VCaP (cell line): ENCODE measurements around the gene TTYH3.
A peak's percentile ranks its signal among the peaks of the same experiment; 100 is the strongest.

Source experiments
- H3K27ac ChIP-seq: fragments of 450-650 bp; 2 replicates; pipeline ENCODE4 v1.5.1; 2017
- CTCF ChIP-seq: fragments of 450-650 bp; conservative IDR thresholded peaks from 2 replicates; pipeline ENCODE4 v1.5.1; 2017; ENCODE audit warnings: mild to moderate bottlenecking, moderate library complexity

TTYH3 gene

GRCh38 chr7:2639695-2640481 lies 8.1 kb downstream of the TTYH3 start:
- H3K27ac ChIP-seq = no peak overlapping the region
- TF ChIP-seq CTCF = no peak

- no peak for TF ChIP-seq CTCF
- H3K27ac ChIP-seq = no peak overlapping the region
Measured at GRCh38 chr7:2640482-2640830, 8.7 kb downstream of the TTYH3 start.

- no peak for TF ChIP-seq CTCF
- H3K27ac ChIP-seq = no peak overlapping the region
Measured at GRCh38 chr7:2640846-2641316, 9.1 kb downstream of the TTYH3 start.

- no peak overlapping the region for H3K27ac ChIP-seq
- no peak for TF ChIP-seq CTCF
Measured at GRCh38 chr7:2641406-2642393, 9.9 kb downstream of the TTYH3 start.

GRCh38 chr7:2643386-2644219 lies 11.8 kb downstream of the TTYH3 start:
- peak; percentile 46 for TF ChIP-seq CTCF
- no peak overlapping the region for H3K27ac ChIP-seq

- H3K27ac ChIP-seq = no peak overlapping the region
- TF ChIP-seq CTCF = no peak
Measured at GRCh38 chr7:2644220-2644561, 12.4 kb downstream of the TTYH3 start.
